ENCODE measurements around the gene SLC24A5.

SLC24A5 gene

GRCh38 chr15:48191574-48192225 is 70.9 kb downstream of the SLC24A5 start, which contains the start of gene CTXN2:
Gene CTXN2, plus strand, starts transcription at chr15:48191665. Its CDS starts 9,636 bp downstream, at chr15:48201301.
- no peak within 1 kb of the TSS for H3K4me3 ChIP-seq (ENCODE audit: low read depth, low read length)
- no peak for TF ChIP-seq CTCF (IDR thresholded peaks at IDR 0.05; ENCODE audit: borderline replicate concordance, insufficient read depth, low read depth, low read length)

All from GM12875 (cell line).